SU-DHL-6 (cell line): ENCODE results near the gene RASA1.

Experiments used
- EZH2phosphoT487 ChIP-seq: fragments of 200-600 bp; sonication (generic), shearing (Covaris generic); conservative IDR thresholded peaks from 2 replicates; pipeline ENCODE4 v1.6.1; 2018; ENCODE audit warnings: mild to moderate bottlenecking, antibody characterized with exemption, low read length, moderate library complexity, mixed read lengths
- TF ChIP-seq, protein P1 (sequence below): fragments of 200-600 bp; sonication (generic); IDR thresholded peaks from one replicate; pipeline ENCODE4 v1.5.1; 2017; ENCODE audit warnings: antibody characterized with exemption, mild to moderate bottlenecking, low read length, moderate library complexity; ENCODE audit not compliant: insufficient read depth, poor library complexity, severe bottlenecking

GRCh38 chr5:87252283-87252605, 15.4 kb upstream of the RASA1 start:
- TF ChIP-seq, protein P1, sequence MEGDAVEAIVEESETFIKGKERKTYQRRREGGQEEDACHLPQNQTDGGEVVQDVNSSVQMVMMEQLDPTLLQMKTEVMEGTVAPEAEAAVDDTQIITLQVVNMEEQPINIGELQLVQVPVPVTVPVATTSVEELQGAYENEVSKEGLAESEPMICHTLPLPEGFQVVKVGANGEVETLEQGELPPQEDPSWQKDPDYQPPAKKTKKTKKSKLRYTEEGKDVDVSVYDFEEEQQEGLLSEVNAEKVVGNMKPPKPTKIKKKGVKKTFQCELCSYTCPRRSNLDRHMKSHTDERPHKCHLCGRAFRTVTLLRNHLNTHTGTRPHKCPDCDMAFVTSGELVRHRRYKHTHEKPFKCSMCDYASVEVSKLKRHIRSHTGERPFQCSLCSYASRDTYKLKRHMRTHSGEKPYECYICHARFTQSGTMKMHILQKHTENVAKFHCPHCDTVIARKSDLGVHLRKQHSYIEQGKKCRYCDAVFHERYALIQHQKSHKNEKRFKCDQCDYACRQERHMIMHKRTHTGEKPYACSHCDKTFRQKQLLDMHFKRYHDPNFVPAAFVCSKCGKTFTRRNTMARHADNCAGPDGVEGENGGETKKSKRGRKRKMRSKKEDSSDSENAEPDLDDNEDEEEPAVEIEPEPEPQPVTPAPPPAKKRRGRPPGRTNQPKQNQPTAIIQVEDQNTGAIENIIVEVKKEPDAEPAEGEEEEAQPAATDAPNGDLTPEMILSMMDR: no peak
- no peak for TF ChIP-seq EZH2phosphoT487
